Loucy (cell line): ENCODE results near the gene SYNE1.

Source experiments
- H2AFZ ChIP-seq: fragments of 200-600 bp; sonication (generic); 2 replicates; pipeline ENCODE4 v1.6.0; 2016; ENCODE audit warnings: antibody characterized with exemption, mild to moderate bottlenecking, low read length, moderate library complexity
- H3F3A ChIP-seq: fragments of 200-600 bp; 2 replicates; pipeline ENCODE4 v1.6.0; 2016; ENCODE audit warnings: antibody characterized with exemption, low read depth, mild to moderate bottlenecking
- H3K27me3 ChIP-seq: fragments of 200-600 bp; sonication (generic); 2 replicates; pipeline ENCODE4 v1.6.1; 2014; ENCODE audit warnings: low read length, mild to moderate bottlenecking; ENCODE audit not compliant: insufficient read depth, poor library complexity, severe bottlenecking
- H3K36me3 ChIP-seq: fragments of 200-600 bp; sonication (generic); 2 replicates; pipeline ENCODE4 v1.6.1; 2016; ENCODE audit warnings: low read length; ENCODE audit not compliant: insufficient read depth
- H3K4me1 ChIP-seq: fragments of 200-600 bp; sonication (generic); 2 replicates; pipeline ENCODE4 v1.5.1; 2014; ENCODE audit warnings: low read length, mild to moderate bottlenecking; ENCODE audit not compliant: insufficient read depth, poor library complexity, severe bottlenecking
- H3K4me2 ChIP-seq: fragments of 200-600 bp; sonication (generic); 2 replicates; pipeline ENCODE4 v1.6.0; 2014; ENCODE audit warnings: antibody characterized with exemption, low read length, low read depth, mild to moderate bottlenecking; ENCODE audit not compliant: poor library complexity, severe bottlenecking
- H3K4me3 ChIP-seq: fragments of 200-600 bp; sonication (generic); 2 replicates; pipeline ENCODE4 v1.5.1; 2014; ENCODE audit warnings: low read length, mild to moderate bottlenecking, mixed read lengths; ENCODE audit not compliant: poor library complexity, severe bottlenecking
- H3K79me2 ChIP-seq: fragments of 200-600 bp; sonication (generic); 2 replicates; pipeline ENCODE4 v1.6.1; 2014; ENCODE audit warnings: low read length; ENCODE audit not compliant: insufficient read depth
- H3K9ac ChIP-seq: fragments of 200-600 bp; sonication (generic); 2 replicates; pipeline ENCODE4 v1.6.0; 2014; ENCODE audit warnings: mild to moderate bottlenecking, low read depth, low read length, moderate library complexity; ENCODE audit not compliant: poor library complexity, severe bottlenecking
- H3K9me2 ChIP-seq: fragments of 200-600 bp; sonication (generic); replicated peaks from 2 replicates; pipeline ENCODE4 v1.6.1; 2016; ENCODE audit warnings: low read depth, low read length, mixed read lengths
- H3K9me3 ChIP-seq: fragments of 200-600 bp; sonication (generic); 2 replicates; pipeline ENCODE4 v1.6.1; 2014; ENCODE audit warnings: mild to moderate bottlenecking, antibody characterized with exemption, low read length, low read depth; ENCODE audit not compliant: insufficient read depth
- H4K20me1 ChIP-seq: fragments of 200-600 bp; sonication (generic); 2 replicates; pipeline ENCODE4 v1.6.0; 2014; ENCODE audit warnings: antibody characterized with exemption, low read length, mild to moderate bottlenecking; ENCODE audit not compliant: insufficient read depth, poor library complexity, severe bottlenecking
- EZH2phosphoT487 ChIP-seq: fragments of 200-600 bp; IDR thresholded peaks from 2 replicates; pipeline ENCODE4 v1.6.1; 2018; ENCODE audit warnings: antibody characterized with exemption, mild to moderate bottlenecking, moderate library complexity, borderline replicate concordance
- TF ChIP-seq, protein P1 (sequence below): fragments of 200-600 bp; sonication (generic); conservative IDR thresholded peaks from 2 replicates; pipeline ENCODE4 v1.5.1; 2014; ENCODE audit warnings: mild to moderate bottlenecking, antibody characterized with exemption, low read length

The SYNE1 gene

DNA sequence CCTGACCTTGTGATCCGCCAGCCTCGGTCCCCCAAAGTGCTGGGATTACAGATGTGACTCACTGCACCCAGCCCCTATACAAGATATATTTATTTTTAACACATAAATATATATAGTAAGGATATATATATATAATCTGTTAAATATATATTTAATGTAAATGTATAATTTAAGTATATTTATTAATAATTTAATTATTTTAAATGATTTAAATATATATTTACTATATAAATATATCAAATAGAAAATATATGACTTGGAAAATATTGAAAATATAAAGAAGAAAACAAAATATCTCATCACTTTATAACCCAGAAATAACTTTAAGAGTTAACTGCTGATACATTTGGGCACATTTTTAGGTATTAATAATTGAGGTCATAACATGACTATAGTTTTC lies 324.7 kb downstream of the SYNE1 start:
- no peaks in the 10 kb centered on the region for H3K27me3 ChIP-seq
- no peak overlapping the region for H3K4me3 ChIP-seq
- no peaks in the 10 kb centered on the region for H3K9me2 ChIP-seq
- no peaks in the 10 kb centered on the region for H3K9me3 ChIP-seq
- TF ChIP-seq, protein P1, sequence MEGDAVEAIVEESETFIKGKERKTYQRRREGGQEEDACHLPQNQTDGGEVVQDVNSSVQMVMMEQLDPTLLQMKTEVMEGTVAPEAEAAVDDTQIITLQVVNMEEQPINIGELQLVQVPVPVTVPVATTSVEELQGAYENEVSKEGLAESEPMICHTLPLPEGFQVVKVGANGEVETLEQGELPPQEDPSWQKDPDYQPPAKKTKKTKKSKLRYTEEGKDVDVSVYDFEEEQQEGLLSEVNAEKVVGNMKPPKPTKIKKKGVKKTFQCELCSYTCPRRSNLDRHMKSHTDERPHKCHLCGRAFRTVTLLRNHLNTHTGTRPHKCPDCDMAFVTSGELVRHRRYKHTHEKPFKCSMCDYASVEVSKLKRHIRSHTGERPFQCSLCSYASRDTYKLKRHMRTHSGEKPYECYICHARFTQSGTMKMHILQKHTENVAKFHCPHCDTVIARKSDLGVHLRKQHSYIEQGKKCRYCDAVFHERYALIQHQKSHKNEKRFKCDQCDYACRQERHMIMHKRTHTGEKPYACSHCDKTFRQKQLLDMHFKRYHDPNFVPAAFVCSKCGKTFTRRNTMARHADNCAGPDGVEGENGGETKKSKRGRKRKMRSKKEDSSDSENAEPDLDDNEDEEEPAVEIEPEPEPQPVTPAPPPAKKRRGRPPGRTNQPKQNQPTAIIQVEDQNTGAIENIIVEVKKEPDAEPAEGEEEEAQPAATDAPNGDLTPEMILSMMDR, result no peak
- TF ChIP-seq EZH2phosphoT487, result no peak
- H4K20me1 ChIP-seq, result no peaks in the 10 kb centered on the region
- no peak overlapping the region for H2AFZ ChIP-seq
- H3F3A ChIP-seq, result no peaks in the 10 kb centered on the region
- H3K4me2 ChIP-seq, result no peak overlapping the region
- H3K9ac ChIP-seq, result no peak overlapping the region
- peaks cover 7% of the 10 kb centered on the region for H3K4me1 ChIP-seq
- H3K36me3 ChIP-seq, result no peaks in the 10 kb centered on the region
- no peaks in the 10 kb centered on the region for H3K79me2 ChIP-seq

DNA sequence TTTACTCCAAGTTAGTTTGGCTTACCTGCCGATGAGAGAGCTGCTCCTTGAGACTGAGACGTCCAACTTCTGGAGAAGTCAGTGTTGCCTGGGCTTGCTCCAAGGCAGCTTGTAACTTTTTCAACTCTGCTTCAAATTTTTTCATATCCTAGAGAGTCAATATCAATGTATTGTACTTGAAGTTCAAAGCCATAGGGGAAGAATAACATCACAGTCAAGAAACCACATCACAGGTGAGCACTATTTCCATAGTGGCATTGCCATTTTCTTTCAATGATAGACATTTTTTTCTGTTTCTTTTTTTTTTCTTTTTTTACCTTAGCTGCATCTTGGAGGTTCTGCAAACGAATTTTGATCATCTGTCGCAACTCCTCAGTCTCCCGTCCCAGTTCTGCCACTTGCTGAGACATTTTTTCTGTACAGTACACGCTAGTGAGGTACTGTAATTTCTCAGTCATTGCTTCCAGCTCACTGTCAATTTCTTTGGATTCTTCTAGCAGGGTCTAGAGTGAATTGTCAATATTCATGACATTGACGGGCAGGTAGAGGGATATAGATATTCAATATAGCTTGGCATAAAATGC lies 326.7 kb downstream of the SYNE1 start:
- Histone ChIP-seq H2AFZ (no peak overlapping the region), H3K4me3 (no peak overlapping the region), H3K9ac (no peak overlapping the region), H3K79me2 (no peaks in the 10 kb centered on the region), H3K4me2 (no peak overlapping the region), H3K27me3 (no peaks in the 10 kb centered on the region), H3K9me2 (no peaks in the 10 kb centered on the region), H4K20me1 (no peaks in the 10 kb centered on the region), H3F3A (no peaks in the 10 kb centered on the region), H3K9me3 (no peaks in the 10 kb centered on the region), H3K36me3 (no peaks in the 10 kb centered on the region), H3K4me1 (peaks cover 7% of the 10 kb centered on the region)
- TF ChIP-seq, protein P1, result no peak
- no peak for TF ChIP-seq EZH2phosphoT487

DNA sequence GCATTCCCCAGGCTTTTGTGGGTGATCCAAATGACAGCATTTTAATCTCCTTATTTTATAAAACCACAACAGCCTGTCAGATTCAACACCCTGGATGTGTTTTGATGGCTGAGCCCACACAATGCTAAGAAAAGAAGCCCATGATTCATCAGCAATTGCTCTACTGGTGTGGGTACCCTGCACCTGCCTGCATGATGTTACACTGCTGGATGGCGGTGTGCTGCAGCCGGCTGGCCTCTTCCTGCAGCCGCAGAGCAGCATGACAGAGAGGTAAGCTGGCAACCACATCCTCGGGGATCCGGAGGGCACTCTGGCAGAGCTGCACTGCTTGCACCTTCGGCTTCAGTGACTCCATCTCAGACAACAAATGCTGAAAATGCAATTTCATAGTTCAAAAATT lies 327.5 kb downstream of the SYNE1 start:
- Histone ChIP-seq H3K9me2 (no peaks in the 10 kb centered on the region), H3K4me1 (peaks cover 7% of the 10 kb centered on the region), H3K79me2 (no peaks in the 10 kb centered on the region), H3K9me3 (no peaks in the 10 kb centered on the region), H2AFZ (no peak overlapping the region), H3K36me3 (no peaks in the 10 kb centered on the region), H3K27me3 (no peaks in the 10 kb centered on the region), H3K4me3 (no peak overlapping the region), H3K4me2 (no peak overlapping the region), H3K9ac (no peak overlapping the region), H4K20me1 (no peaks in the 10 kb centered on the region), H3F3A (no peaks in the 10 kb centered on the region)
- TF ChIP-seq, protein P1, result no peak
- no peak for TF ChIP-seq EZH2phosphoT487
